ENCODE data around the gene HOXC12.

The HOXC12 gene

GRCh38 chr12:53940443-53941014 is 14.2 kb upstream of the HOXC12 start:
- H3K4me3 ChIP-seq (ENCODE audit: low read depth, low read length): no peak overlapping the region
- in situ Hi-C loops (cut with HindIII; ENCODE audit: low sequenced_read_pairs): no loop called here
- TF ChIP-seq CTCF (IDR thresholded peaks at IDR 0.05; ENCODE audit: low read depth, low read length, missing control alignments): no peak
- DNase-seq (ENCODE audit: low read depth): no peak

DNA sequence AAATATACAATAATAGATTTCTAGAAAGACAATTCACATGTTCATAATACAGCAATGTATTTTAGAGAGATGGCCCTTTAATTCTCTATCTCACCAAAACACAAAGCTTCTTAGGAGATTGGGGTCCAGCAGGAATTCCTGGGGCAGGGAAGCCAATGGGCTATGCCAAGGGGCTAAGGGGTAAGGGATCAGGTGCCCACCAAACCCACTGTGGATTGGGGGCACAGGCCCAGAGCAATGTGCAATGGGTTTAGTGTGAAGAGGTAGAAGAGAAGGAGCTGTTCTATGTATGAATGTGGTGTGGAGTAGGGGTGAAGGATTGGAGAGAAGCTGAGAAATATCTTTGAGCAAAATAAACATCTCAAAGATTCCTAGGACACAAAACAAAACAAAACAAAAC is 13.5 kb upstream of the HOXC12 start:
- H3K4me3 ChIP-seq (ENCODE audit: low read depth, low read length): no peak overlapping the region
- in situ Hi-C loops (cut with HindIII; ENCODE audit: low sequenced_read_pairs): no loop called here
- TF ChIP-seq CTCF (IDR thresholded peaks at IDR 0.05; ENCODE audit: low read depth, low read length, missing control alignments): no peak
- no peak for DNase-seq (ENCODE audit: low read depth)

- no peak for DNase-seq (ENCODE audit: low read depth)
- in situ Hi-C loops (cut with HindIII; ENCODE audit: low sequenced_read_pairs): no loop called here
- no peak overlapping the region for H3K4me3 ChIP-seq (ENCODE audit: low read depth, low read length)
- TF ChIP-seq CTCF (IDR thresholded peaks at IDR 0.05; ENCODE audit: low read depth, low read length, missing control alignments): no peak
These were observed 13.0 kb upstream of the HOXC12 start for GRCh38 chr12:53941750-53942149.

DNA sequence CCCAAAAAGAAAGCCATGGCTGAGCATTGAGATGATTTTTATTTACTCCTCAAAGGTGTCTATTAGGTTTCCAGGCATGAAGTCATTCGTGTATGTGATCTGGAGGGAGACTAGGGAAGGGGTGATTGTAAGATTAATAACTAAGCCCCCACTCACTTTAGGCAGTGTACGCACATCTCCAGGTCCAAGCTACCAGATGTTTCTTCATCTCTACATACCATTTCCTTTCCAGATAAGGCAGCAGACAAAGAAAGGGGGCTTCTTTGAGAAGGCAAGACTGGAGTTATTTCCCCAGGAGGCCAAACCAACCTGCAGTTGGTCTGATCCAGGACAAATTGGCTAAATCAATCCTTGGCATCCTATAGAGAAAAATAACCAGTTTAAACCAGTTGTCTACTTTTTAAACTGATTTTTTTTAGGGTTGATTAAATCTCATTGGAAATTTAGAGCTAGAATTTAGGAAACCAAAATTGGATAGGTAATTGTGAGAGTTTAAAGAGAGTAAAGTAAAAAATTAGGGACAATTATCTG is 12.2 kb upstream of the HOXC12 start:
- no peak overlapping the region for H3K4me3 ChIP-seq (ENCODE audit: low read depth, low read length)
- TF ChIP-seq CTCF (IDR thresholded peaks at IDR 0.05; ENCODE audit: low read depth, low read length, missing control alignments): no peak
- in situ Hi-C loops (cut with HindIII; ENCODE audit: low sequenced_read_pairs): no loop called here
- DNase-seq (ENCODE audit: low read depth): no peak

DNA sequence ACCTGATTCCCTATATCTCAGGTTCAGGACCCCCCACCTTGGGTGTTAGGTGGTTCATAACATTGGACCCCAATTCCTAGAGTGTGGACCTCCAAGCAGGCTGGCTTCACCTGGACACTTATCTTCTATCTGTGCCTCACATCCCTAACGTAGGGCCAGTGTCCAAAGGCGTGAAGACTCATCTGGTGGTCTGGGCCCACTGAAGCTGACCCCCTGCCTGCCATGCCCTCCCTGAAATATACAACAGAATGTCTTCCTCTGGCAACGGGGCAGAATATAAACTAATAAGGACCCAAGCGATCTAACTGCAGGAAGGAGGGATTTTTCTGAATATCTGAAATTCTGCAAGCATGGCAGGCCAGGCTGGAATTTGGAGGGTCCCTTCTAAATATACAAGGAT is 10.5 kb upstream of the HOXC12 start:
- no peak for DNase-seq (ENCODE audit: low read depth)
- H3K4me3 ChIP-seq (ENCODE audit: low read depth, low read length): no peak overlapping the region
- in situ Hi-C loops (cut with HindIII; ENCODE audit: low sequenced_read_pairs): no loop called here
- no peak for TF ChIP-seq CTCF (IDR thresholded peaks at IDR 0.05; ENCODE audit: low read depth, low read length, missing control alignments)

- in situ Hi-C loops (cut with HindIII; ENCODE audit: low sequenced_read_pairs): no loop called here
- no peak overlapping the region for H3K4me3 ChIP-seq (ENCODE audit: low read depth, low read length)
- DNase-seq (ENCODE audit: low read depth): no peak
- no peak for TF ChIP-seq CTCF (IDR thresholded peaks at IDR 0.05; ENCODE audit: low read depth, low read length, missing control alignments)
These were observed 9.5 kb upstream of the HOXC12 start for GRCh38 chr12:53944907-53945847.
